NCI-H460 (cell line): ENCODE measurements around the gene INPP5E. TPM values are rescaled to one million over a fixed set of nuclear protein-coding genes. Genes with fewer than 3 reads are reported as not detected.
"Not testable (repeated sequence)": the region's sequence is repeated elsewhere in the genome, so short reads cannot be mapped to it uniquely, and the experiment has no call there.

ENCODE experiments used
- DNase-seq: peaks from one replicate; pipeline ENCODE4 v3.0.0-alpha.2; 2016; ENCODE audit warnings: low read depth; ENCODE audit errors: extremely low read depth
- total RNA-seq: library from RNA; depleted of rRNA; stranded (reverse); fragments of >200 nt; shearing (Covaris generic); gene quantifications from 2 replicates; pipeline ENCODE4 v1.2.3, GENCODE V29; 2014

The INPP5E gene
- total RNA-seq, 1 experiment from 2014 or later: 9.6 TPM

DNA sequence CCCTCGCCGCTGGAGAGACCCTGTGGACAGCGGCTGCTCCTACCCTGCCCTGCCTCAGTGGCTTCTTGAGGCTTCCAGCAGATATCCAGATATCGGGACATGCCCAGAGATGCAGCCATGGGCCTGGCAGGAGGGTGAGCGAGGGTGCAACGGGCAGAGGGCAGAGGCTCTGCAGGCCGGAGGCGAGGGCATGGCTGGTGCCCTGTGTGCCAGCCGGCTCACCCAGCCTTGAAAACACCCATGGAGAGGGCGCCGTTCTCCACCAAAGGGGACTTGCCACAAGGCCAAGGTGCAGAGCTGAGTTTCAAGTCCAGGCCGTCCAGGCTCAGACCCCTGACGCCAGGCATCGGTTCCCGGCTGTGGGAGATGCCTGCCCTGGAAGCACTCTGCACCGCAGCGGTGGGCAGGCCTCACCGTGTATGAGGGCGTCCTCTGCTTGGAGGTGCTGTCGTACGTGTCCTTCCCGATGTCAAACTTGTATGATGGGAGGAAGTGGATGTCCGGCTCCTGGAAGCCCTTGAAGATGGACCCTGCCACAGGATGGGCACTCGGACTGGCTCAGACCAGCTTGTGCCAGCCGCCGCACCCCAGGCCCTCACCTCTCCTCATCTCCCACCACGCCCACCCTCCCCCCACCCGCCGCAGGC is 8.9 kb downstream of the INPP5E start:
- DNase-seq: no peak

DNA sequence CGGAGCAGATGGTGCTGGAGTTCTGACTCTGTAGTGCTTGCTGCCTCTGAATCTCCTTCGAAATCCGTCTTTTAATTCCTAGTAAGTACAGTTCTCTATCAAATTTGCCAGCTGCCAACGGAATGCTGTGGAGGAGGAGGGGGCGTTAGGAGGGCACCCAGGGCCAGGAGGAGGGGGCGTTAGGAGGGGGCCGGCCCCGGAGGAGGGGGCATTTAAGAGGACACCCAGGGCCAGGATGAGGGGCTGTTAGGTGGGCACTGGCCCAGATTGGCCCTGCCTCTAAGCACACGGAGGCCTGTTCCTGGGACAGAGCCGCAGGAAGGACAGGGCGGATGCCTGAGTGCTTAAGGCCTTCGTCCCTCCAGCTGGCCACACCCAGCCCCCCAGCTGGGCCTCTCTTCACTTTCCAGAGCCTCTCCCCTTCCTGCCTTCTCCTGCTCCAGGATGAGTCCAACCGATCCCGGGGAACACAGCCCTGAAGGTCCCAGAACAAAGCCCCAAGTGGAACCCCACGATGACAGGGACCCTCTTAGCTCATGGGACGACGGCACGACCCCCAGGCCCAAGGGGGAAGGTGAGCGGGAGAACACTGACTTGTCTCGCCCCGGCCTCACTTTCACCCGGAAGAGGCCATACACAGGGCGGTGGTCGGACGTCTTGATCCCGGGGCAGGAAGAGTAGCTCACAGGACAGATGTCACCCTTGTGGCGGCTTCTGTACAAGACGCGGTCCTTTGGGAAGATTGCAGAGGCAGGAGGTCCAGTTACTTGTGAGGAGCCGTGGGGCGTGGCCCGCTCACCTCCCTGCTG is 9.8 kb downstream of the INPP5E start:
- no peak for DNase-seq

DNA sequence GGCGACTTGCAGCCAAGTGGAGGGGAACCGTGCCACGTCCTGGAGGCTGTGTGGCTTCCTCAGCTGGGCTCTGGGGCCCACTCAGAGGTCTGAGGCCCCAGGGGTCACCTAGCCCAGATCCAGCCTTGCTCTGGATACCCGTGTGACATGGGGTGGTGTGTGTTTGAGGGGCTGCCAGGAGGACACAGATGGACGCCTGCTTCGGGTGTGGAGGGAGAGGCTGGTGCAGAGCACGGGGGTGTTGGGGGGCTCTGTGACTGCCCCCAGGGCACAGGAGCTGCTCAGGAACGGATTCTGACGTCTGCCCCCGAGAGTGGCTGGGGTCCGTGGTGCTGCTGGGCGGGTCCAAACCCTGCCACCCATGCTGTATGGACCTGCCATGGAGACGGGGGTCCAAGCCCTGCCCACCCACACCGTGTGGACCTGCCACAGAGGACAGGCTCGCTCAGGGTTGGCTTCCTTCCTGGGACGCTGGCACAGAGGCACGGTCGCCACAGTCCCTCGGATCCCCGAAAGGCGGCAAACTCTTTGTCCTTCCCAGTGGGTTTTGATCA is 10.5 kb downstream of the INPP5E start:
- DNase-seq: no peak

- DNase-seq: no peak
Observed at GRCh38 chr9:136426787-136427186, 12.9 kb downstream of the INPP5E start.

DNA sequence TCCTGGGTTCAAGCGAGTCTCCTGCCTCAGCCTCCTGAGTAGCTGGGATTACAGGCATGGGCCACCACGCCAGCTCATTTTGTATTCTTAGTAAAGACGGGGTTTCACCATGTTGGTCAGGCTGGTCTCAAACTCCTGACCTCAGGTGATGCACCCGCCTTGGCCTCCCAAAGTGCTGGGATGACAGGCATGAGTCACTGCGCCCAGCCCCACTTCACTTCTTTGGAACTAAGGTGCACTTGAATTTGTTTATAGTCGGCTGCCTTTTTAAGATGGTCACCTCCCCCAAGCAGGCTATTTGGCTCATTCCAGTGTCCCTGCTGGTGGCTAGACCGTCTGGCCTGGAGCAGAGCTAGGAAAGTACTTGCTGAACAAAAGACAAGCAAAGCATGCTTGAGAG is 14.3 kb downstream of the INPP5E start:
- DNase-seq: not testable (repeated sequence)

GRCh38 chr9:136424750-136425362 is 14.8 kb downstream of the INPP5E start:
- no peak for DNase-seq

DNA sequence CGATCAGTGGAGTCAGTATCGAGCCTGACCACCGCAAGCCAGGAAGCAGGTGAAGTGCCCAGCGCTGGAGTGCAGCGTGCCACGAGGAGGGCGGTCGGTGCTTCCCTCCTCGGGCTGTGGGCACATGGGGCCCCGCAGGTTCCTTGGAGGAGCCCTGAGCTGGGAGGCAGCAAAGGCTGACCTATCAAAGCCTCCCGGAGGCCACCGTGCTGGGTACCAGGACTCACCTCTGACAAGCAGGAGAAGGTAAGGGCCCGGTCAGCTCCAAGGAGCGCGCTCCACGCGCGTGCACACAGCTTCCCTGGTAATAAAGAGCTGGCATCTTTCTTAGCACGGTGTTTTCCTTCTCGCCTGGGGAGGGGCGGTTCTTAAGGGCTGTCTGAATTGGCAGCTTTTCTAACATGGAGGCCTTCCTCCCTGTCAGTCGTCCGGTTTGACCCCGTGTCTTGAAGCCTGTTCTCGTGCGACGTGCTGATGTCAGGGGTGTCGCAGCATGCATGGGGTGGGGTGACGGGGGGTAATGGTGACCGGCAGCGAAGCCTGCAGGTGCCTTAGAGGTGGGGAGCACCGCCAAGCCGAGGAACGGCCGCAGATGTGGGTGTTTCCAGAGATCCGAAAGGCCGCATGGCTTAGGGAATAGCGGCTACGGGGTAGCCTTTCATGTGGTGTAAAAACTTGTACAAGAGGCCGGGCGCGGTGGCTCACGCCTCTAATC is 16.1 kb downstream of the INPP5E start:
- DNase-seq: no peak

DNA sequence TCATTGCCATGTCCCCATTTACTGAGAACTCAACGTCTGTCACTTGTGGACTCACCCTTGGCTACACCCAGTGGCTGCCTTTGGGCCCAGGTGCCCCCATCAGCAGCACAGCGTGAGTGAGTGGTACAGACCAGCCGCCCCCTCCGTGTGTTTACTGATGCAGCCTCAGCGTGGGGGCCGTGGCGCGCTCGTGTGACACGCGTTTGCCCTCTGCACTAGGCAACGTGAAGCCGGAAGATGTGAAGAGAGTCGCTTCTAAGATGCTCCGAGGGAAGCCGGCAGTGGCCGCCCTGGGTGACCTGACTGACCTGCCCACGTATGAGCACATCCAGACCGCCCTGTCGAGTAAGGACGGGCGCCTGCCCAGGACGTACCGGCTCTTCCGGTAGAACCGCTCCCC is 16.8 kb downstream of the INPP5E start:
- no peak for DNase-seq

- no peak for DNase-seq
Observed at GRCh38 chr9:136421791-136422190, 17.9 kb downstream of the INPP5E start.

DNA sequence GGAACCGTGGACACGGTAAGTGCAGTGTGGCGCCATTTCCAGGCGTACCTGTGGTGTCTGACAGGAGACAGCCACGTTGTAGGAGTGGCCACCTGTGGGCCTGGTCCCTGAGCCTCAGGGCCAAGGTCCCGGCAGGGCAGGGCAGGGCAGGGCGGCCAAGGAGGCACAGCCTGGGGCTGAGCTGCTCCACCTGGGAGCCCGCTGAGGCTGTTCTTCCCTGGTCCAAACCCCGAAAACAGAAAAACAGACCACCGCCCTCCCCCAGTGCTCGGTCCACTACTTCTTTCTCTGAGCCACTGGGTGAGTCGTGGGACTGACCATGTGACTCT is 20.6 kb downstream of the INPP5E start:
- DNase-seq: no peak

DNA sequence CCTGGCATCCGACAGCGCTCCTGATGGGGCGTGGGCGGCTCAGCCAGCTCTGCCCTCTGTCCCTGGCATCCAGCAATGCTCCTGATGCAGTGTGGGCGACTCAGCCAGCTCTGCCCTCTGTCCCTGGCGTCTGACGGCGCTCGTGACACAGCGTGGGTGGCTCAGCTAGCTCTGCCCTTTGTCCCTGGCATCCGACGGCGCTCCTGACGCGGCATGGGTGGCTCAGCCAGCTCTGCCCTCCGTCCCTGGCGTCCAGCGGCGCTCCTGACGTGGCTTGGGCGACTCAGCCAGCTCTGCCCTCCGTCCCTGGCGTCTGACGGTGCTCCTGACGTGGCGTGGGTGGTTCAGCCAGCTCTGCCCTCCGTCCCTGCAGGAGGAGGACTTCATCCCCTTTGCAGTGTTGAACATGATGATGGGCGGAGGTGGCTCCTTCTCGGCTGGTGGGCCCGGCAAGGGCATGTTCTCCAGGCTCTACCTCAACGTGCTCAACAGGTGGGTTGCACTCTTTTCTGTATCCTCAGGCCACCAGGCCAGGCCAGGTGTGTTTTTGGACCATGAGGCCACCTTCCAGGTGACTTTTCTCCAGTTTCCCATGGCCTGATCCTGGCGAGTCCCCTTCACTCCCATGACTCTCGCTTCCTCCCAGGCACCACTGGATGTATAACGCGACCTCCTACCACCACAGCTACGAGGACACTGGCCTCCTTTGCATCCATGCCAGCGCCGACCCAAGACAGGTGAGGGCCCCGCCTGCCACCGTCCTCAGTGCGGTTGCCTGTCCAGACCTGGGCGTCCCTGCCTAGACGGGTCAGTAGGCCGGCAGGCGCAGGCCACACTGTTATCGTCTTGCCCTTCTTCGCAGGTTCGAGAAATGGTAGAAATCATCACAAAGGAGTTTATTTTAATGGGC is 21.2 kb downstream of the INPP5E start:
- DNase-seq: no peak

DNA sequence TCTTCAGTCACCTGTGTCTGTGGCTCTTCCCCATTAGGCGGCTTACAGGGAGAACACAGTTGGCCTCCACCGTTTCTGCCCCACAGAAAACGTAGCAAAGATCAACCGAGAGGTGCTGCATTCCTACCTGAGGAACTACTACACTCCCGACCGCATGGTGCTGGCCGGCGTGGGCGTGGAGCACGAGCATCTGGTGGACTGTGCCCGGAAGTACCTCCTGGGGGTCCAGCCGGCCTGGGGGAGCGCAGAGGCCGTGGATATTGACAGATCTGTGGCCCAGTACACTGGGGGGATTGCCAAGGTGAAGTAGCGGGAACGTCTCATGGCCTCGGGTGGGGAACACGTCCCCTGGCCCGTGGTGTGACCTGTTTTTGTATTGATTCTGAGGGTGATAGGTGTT is 22.7 kb downstream of the INPP5E start:
- no peak for DNase-seq

DNA sequence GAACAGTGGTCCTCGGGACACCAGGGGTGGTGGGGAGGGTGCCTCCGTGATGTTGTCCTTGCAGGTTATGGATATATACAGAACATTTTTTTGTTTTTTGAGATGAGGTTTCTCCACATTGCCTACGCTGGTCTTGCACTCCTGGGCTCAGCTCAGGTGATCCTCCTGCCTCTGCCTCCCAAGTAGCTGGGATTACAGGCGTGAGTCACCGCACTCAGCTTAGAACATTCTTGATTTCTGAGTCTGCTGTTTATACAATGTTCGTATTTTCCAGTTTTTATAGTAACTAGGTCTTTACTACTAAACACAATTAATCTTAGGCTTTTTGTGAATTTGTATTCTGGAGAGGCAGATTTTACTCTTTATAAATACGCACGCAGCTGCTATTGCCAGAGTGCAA is 23.2 kb downstream of the INPP5E start:
- no peak for DNase-seq

DNA sequence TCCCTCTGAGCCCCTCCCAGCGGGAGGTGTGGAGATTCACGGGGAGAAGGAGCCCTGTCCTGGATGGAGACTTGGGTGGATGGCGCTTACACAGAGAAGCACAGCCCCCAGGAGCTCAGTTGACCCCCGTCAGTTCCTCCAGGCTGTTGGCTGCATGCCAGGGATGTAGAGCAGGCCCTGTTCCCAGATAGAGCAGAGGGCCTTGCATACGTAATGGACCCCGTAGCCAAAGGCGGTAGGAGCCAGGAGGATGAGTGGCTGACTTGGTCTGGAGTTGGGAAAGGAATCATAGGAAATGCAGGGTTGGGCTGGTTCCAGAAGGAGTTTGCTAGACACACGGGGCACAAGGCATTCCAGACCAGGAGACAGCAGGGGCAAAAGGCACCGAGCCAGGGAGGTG is 26.7 kb downstream of the INPP5E start:
- no peak for DNase-seq

GRCh38 chr9:136411378-136411777 is 28.3 kb downstream of the INPP5E start:
- DNase-seq: no peak

- DNase-seq: peak; percentile 89
Observed at GRCh38 chr9:136410500-136411287, 29.0 kb downstream of the INPP5E start, which contains the start of the genes ENTR1 and PMPCA. TSS of gene ENTR1 (minus strand) at chr9:136410614. CDS start at chr9:136410397, 217 bp downstream. TSS of gene PMPCA (plus strand) at chr9:136410658. CDS start at chr9:136410669, 11 bp downstream.

GRCh38 chr9:136409557-136410455 is 29.8 kb downstream of the INPP5E start:
- DNase-seq: peak; percentile 13

DNA sequence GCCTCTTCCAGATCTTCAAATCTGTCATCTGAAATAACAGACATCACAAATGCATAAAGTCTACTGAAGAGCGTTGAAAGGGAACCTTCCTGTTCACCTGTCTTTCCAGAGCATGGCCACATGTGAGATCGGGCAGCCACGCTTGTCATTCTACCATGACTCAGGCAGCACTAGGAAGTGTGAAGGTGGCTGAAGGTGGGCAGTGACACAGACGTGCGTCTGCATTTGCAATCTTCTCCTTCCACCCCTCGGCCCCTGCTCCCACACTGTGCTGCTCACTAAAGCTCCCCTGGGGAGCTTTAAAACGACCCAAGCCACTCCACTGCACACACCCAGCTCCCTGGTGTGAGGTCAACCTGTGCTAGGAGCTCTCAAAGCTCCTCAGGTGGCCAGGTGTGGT is 31.7 kb downstream of the INPP5E start:
- DNase-seq: no peak
